HG02870 (cell line): ENCODE data around the gene GMDS.
A peak's percentile ranks its signal among the peaks of the same experiment; 100 is the strongest.
"Not testable (repeated sequence)": the region's sequence is repeated elsewhere in the genome, so short reads cannot be mapped to it uniquely, and the experiment has no call there.

Experiments used
- ATAC-seq: cut with Tn5 transposase; IDR thresholded peaks from one replicate; pipeline ENCODE4 v1.9.1; 2021; ENCODE audit warnings: mild to moderate bottlenecking, moderate library complexity; ENCODE audit not compliant: unreplicated experiment

Gene GMDS

DNA sequence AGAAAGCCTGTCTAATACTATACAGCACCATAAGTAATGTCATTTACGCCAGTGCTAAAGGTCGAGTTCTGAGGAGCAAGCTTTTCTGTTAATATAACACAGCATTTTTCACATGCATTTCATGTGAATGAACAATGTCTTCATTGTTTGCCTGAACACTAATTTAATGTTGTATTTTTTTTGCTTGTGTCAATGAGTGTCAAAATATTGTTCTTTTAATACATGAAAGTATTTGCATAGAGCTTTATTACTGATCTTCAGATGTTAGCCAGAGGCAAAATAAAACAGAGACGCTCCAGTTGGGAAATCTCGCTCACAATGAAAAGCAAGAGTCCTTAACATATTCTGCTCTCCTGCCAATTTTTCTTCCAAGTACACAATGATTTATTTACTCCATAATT, 483.9 kb downstream of the GMDS start:
- ATAC-seq, result no peak

DNA sequence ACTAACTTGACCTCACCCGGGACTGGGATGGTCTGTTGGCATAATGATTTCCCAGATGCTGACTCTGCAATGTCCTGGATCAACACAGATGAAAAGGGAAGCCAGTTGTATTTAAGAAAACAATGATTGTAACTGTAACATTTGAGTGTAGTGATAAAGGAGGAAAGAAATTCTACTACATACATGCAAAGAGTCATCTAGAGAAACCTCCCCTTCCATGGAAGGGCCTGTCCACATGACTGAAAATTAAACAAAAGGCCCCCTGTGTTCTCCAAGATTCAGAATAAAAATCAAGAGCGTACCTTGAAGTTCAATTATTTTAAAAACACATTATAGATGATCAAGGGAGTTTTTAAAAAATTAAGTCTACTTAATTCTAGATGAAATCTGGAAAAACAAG, 484.5 kb downstream of the GMDS start:
- no peak for ATAC-seq

DNA sequence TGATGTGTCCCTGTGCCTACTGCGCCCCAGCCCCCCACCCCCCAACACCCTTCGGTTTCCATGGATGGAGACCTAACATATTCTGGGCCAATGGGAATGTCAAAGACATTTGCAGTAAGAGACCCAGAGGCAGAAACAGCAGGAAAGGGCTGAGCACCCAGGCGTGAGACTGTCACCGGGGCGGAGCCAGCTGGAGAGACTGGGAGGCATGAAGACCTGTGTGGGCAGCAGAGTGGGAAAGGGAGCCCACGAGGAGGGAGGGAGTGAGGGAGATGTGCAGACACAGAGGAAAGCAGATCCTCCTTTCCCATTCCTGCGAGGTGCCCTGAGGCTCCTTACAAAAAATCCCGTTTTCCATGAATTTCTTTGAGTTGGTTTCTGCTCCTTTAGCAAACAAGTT, 485.5 kb downstream of the GMDS start:
- no peak for ATAC-seq

DNA sequence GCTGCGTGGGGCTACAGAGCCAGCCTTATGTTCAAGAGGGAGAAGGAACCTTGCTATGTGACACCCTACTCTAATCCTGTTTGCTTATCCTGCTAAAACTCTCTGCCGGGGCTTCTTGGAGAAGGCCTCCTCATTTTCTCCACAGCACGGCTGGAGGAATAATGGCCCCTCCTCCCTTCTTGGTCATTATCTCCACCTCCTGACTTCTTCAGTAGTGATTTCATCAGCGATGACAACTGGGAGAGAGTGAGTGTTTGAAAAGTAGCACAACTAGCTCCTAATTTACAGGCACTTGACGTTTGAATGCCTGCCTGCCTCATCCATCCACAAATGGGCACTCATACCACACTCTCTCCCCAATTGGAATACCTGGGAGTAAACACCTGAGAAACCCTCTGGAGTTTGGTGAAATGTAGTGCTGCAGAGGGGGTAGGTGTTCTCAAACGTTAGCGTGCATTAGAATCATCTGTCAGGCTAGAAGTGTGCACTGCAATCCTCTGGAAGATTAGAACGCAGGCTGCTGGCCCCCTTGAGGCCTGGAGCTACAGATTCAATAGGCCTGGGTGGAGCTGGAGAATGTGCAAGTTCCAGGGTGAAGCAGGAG, 487.2 kb downstream of the GMDS start:
- ATAC-seq, result no peak

DNA sequence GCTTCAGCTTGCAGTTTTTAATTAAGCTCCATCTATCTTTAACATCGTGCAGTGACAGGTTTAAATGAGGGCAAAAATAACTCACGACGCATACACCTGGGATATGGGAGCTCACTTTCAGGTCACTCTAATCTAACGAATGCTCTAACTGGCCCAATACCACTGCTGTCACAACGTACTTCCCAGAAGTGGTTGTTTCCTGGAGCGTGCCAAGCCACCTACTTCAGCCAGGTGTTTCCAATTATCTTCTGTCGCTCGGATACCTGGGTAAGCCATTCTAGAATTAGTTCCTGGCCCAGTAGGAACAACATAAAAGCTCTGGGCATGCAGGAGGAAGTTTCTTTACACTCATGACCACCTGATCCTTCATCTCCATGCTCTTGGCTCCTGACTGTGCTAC, 488.3 kb downstream of the GMDS start:
- no peak for ATAC-seq

DNA sequence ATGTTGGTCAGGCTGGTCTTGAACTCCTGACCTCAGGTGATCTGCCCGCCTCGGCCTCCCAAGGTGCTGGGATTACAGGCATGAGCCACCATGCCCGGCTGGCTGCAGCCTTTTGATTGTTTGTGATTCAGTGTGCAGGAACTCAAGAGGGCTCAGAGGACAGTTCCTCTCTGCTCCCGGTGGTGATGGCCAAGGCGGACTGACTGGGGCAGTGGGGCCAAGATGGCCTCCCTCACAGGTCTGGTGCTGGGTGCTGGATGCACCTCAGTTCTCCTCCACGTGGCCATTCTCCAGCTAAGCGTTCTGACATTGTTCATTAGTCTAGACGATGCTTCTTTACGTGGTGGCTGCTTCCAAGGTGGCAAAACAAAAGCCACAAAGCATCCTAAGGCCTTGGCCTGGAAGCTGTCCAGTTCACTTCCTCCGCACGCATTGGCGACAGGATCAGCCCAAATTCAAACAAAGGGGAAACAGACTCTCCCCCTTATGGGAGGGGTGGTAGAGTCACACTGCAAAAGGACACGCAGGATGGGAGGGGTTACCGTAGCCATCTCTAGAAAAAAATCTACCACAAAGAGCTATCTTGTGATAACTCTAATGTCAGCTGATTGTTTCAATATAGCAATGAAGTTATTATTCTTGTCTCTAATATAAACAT, 488.8 kb downstream of the GMDS start:
- no peak for ATAC-seq

DNA sequence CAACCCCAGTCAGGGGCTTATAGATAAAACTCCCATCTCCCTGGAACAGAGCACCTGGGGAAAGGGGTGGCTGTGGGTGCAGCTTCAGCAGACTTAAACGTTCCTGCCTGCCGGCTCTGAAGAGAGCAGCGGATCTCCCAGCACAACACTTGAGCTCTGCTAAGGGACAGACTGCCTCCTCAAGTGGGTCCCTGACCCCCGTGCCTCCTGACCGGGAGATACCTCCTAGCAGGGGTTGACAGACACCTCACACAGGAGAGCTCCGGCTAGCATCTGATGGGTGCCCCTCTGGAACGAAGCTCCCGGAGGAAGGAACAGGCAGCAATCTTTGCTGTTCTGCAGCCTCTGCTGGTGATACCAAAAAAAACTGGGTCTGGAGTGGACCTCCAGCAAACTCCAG, 494.3 kb downstream of the GMDS start:
- not testable (repeated sequence) for ATAC-seq

DNA sequence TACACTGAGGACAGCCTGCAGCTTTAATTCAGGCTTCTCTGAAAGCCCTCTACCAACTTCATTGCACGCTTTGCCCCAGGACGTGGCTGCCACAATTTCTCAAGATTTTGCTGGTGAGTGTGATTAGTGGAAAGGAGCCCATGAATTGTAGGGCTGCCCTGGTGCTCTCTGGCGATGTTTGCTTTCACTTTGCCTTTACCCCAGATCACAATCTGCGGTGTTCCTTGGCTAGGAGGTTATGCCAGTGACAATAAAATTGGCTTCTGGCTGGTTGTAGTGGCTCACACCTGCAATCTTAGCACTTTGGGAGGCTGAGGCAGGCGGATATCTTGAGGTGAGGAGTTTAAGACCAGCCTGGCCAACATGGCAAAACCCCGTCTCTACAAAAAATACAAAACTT, 496.4 kb downstream of the GMDS start:
- ATAC-seq, result no peak

DNA sequence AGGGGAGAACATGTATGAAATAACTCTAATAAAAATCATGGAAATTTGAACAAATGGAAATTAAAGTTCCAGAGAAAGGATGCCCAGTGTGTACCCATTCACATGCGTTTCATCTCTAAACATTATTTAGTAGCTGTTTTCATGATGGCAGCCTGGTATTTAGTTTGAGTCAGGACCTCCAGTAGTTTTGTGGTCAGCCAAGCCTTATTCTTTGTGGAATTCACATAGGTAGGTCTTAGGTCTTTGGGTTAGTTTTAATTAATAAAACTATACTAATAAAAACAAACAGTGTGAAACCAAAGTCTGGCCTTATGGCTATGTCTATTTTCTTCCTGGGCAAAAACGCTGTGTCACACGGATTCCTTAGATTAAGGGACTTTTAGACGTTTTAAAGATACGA, 497.9 kb downstream of the GMDS start:
- ATAC-seq, result no peak

DNA sequence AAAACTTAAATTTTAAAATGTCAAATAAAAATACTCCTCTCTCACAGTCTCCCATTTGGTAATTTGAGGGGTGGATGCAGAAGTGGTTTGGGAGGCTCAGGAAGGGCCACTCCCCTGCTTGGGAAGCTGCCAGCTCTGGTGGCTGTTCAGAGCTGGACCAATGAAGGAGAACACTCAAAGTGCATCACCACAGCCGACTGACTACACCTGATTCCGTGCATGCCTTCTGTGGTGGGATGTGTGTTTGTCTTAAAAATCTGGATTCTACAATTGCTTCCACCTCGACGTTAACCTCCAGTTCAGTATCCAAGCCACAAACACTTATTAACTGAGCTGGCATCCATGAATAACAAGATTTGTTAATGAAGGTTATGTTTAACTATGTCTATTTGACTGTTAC, 498.4 kb downstream of the GMDS start:
- ATAC-seq, result no peak

DNA sequence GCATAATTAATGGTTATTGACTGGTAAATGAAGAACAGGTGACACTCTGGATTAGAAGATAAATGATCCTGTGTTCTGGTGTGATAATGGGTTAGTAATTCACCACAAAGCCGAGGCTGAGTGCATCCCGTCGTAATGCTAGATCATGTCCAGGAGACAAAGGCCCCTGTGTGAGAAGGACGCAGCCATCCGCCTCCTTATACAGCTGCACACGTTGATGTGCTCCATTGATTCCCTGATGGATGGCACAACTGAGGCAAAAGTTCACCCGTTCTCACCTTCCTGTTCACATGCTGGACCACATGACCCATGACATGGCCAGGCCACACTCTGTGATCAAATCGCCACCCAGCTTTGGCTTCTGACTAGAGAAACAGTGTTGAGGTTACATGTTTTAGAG, 499.6 kb downstream of the GMDS start:
- no peak for ATAC-seq

DNA sequence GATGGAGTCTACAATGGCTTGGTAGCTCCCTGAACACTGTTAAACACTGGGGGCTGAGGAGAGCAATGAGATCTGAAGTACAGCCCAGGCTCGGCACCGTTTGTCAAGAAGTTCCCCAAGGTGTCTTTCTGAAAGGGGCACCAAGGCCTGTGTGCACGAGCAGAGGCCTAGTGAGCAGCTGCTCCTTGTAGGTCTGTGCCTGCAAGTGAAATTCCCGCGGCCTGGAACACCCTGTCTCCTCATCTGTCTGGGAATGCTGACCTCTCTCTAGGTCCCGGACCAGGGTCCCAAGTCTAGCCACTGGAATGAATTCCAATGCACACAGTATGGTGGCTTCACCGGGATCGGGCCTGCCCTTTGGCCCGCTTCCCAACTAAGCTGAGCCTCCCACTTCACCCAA, 500.9 kb downstream of the GMDS start:
- ATAC-seq, result no peak

DNA sequence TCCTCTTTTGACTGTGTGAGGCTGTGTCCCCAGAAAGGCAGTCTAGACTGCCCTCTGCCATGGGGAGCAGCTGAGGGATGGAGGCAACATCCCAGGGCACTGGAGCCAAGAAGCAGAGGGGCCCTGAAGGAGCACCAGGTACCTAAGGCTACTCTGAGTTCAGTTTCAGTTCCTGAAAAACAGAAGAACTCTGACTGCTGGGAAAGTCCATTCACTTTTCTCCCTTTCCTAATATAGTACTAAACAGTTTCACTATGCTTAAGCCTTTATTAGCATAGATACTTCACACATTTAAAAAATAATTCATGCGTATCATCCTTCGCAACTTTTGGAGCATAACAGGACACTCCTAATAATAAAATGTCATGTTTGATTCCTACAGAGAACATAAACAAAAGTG, 505.7 kb downstream of the GMDS start:
- peak; percentile 85 for ATAC-seq

DNA sequence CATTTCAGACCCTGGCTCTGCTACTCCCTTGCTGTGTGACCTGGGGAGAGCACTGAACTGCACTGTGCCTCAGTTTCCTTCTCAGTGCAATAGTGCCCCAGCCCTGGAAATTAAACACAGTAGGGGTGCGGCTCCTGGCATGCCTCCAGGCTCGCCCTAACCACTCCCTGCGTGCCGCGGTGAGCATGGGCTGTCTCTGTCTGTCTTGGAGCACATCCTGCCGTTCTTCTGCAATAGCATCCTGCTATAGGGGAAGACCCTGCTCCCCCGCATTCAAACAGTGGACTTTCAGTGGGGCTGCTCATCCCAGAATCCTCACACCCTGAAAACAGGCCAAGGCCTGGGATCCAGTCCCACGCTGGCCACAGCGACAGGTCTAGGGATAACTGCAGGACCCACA, 506.2 kb downstream of the GMDS start:
- peak; percentile 34 for ATAC-seq

DNA sequence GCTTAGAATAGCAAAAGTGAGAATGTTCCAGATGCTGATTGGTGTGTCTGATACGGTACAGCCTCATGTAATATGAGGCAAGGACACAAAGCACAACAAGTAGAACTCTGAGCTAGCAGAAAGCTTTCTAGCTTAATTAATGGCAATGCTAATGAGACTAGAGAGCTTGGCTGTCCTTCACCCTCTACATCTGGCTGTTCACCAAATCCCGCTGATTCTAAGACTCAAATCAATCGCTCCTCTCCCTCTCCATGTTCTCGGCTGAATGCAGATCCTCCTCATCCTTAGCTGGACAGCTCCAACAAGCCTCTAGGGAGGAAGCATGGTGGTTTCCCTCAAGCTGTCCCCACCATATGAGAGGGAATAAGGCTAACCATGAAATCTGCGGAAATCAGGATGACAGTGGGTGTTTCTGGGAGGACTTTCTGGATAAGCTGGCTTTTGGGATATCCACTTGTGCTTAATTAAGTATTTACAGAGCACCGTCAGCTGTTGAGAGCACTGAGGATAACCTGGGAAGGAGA, 506.8 kb downstream of the GMDS start:
- no peak for ATAC-seq

DNA sequence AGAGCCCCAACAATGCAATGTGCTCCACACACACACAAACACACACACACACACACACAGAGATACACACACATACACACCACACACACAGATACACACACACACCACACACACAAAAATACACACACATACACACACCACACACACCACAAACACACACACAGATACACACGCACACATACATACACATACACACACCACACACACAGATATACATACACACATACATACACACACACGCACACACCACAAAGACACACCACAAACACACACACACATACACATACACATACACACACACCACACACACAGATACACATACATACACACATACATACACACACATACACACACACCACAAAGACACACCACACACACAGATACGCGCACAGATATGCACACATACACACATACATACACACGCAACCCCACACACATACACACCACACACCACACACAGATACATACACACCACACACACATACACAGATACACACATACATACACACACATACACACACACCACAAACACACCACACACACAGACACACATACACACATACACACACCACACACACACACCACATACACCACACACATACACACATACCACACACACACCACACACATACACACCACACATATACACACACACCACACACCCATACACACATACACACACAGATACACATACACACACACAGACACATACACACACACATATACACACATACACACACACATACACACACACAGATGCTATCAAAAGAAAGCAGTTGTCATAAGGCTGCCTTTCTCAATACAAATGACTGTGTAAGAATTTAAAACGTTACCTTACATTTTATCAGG, 507.7 kb downstream of the GMDS start:
- no peak for ATAC-seq

DNA sequence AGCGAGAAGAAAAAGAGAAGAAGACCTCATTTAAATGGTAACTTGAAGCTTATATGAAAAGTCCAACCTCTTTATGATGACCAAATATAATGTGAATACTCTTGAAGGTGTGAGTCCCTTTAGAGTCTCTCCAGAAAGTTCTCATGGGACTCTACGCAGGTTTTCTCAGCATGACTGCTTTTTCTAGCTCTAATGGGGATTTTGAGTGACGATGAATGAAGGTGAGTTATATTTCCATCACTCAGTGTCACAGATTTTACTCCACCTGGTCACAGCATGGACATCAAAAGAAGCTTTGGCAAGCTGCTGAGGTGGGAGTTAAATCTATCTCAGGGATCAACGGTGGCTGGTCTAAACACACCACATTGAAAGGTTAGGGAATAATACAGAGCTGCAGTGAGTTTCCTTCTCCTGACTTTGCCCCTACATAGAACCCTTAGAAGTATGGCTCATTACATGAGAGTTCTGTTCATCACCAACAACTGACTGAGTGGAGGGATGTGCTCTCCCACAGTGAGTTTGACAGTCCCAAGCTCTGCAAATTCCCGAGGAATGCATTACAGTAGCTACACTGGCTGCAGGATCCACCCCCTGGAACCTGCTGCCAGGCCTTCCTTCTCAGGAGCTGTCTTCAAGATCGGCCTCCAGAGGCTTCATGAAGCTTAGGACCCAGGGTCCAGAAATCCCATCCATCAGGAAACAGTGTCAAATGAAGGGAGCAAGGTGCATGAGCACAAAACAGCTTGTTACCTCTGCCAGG, 508.9 kb downstream of the GMDS start:
- ATAC-seq, result no peak

DNA sequence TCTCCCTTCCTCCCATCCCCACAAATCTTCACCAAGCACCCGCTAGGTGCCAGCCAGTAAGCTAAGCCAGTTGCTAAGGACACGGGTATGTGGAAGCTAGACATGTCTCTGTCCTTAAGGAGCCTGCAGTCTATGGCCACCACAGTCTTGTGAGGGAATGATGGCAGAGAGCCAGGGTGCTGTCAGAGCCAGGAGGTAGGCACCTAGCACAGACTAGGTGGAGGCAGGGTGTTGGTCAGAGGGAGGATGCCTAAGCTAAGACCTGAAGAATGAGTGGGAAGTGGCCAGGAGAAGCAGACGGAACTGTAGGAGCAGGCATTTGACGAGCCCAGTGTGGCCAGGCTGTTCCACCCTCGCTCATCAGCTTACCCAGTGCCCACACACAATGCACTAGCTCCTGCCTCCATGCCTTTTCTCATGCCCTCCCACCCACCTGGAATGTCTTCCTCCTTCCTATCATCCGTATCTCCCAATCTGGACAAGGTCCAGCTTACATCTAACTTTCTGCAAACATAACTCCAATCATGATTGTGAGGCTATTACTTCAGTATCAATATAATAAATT, 510.1 kb downstream of the GMDS start:
- no peak for ATAC-seq

DNA sequence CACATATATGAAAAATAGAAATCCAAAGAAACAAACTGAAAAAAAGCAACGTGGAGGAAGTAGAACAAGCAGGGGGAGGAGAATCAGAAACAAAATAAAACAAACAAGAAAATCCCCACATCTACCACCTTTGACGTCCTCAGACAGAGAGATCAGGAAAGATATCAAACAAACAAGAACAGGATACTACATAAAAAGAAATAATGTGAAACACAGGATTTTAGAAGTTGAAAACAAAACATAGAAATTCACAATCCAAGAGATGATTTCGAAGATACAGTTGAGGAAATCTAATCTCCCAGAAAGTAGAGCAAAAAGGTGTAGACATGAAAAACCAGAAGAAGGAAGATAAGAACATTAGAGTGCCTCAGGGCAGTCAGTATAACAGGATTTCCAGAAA, 514.5 kb downstream of the GMDS start:
- ATAC-seq, result no peak

DNA sequence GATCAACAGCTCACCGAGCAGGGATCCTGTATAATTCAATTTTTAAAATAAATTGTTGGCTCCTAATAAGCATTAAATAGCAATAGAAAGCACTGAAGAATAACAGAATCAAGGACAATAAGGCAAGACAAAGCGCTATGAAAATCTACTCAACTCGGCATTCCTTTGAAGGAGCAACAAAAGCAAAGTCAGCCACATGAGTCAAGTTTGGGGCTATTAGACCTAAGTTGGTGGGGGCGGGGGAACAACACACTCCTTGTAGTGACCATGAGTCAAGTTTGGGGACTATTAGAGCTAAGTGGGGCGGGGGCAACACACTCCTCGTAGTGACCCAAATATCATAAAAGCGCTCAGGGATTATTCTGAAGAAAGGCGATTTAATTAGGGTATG, 515.7 kb downstream of the GMDS start:
- no peak for ATAC-seq
